Measurements from ENCODE around the gene ZNF674.

Gene ZNF674

GRCh38 chrX:46545111-46546005 is at the start of gene ZNF674:
ZNF674 (minus strand) TSS chrX:46545421; CDS start chrX:46542087, 3,334 bp downstream.
- DNase-seq (ENCODE audit: low read depth) = peak; percentile 68

- DNase-seq (ENCODE audit: low read depth) = no peak
Observed at GRCh38 chrX:46589977-46590723, 44.9 kb upstream of the ZNF674 start.

GRCh38 chrX:46588263-46588662 is 43.0 kb upstream of the ZNF674 start:
- no peak for DNase-seq (ENCODE audit: low read depth)

GRCh38 chrX:46587753-46588171 is 42.5 kb upstream of the ZNF674 start:
- no peak for DNase-seq (ENCODE audit: low read depth)

GRCh38 chrX:46587158-46587557 is 41.9 kb upstream of the ZNF674 start:
- DNase-seq (ENCODE audit: low read depth) = no peak

GRCh38 chrX:46584736-46585135 is 39.5 kb upstream of the ZNF674 start:
- DNase-seq (ENCODE audit: low read depth) = no peak

GRCh38 chrX:46582966-46583365 is 37.7 kb upstream of the ZNF674 start:
- DNase-seq (ENCODE audit: low read depth) = no peak

GRCh38 chrX:46582325-46582724 is 37.1 kb upstream of the ZNF674 start:
- DNase-seq (ENCODE audit: low read depth) = no peak

- DNase-seq (ENCODE audit: low read depth) = no peak
Observed at GRCh38 chrX:46580613-46581012, 35.4 kb upstream of the ZNF674 start.

- DNase-seq (ENCODE audit: low read depth) = no peak
Observed at GRCh38 chrX:46579250-46579649, 34.0 kb upstream of the ZNF674 start.

GRCh38 chrX:46577221-46578005 is 32.2 kb upstream of the ZNF674 start:
- DNase-seq (ENCODE audit: low read depth) = no peak

GRCh38 chrX:46576458-46576857 is 31.2 kb upstream of the ZNF674 start:
- no peak for DNase-seq (ENCODE audit: low read depth)

GRCh38 chrX:46575991-46576392 is 30.8 kb upstream of the ZNF674 start:
- no peak for DNase-seq (ENCODE audit: low read depth)

GRCh38 chrX:46575586-46575985 is 30.4 kb upstream of the ZNF674 start:
- no peak for DNase-seq (ENCODE audit: low read depth)

- no peak for DNase-seq (ENCODE audit: low read depth)
Observed at GRCh38 chrX:46574774-46575381, 29.7 kb upstream of the ZNF674 start.

- no peak for DNase-seq (ENCODE audit: low read depth)
Observed at GRCh38 chrX:46573892-46574773, 28.9 kb upstream of the ZNF674 start.

- DNase-seq (ENCODE audit: low read depth) = no peak
Observed at GRCh38 chrX:46573331-46573891, 28.2 kb upstream of the ZNF674 start, which contains the start of gene CHST7. CHST7 (plus strand) TSS chrX:46573765; CDS start chrX:46573932, 167 bp downstream.

- no peak for DNase-seq (ENCODE audit: low read depth)
Observed at GRCh38 chrX:46572340-46572936, 27.2 kb upstream of the ZNF674 start.

- DNase-seq (ENCODE audit: low read depth) = no peak
Observed at GRCh38 chrX:46571423-46572339, 26.5 kb upstream of the ZNF674 start.

Measured in non-pigmented ciliary epithelial cell (primary cell).